DOHH2 (cell line): ENCODE measurements around the gene IQGAP1.

Source experiments
- EZH2phosphoT487 ChIP-seq: fragments of 200-600 bp; sonication (generic); IDR thresholded peaks from 2 replicates; pipeline ENCODE4 v1.6.1; 2017; ENCODE audit warnings: borderline replicate concordance, mild to moderate bottlenecking, antibody characterized with exemption, low read length, moderate library complexity, mixed read lengths
- TF ChIP-seq, protein P1 (sequence below): fragments of 200-600 bp; sonication (generic); IDR thresholded peaks from one replicate; pipeline ENCODE4 v1.5.1; 2014; ENCODE audit warnings: antibody characterized with exemption, mild to moderate bottlenecking, low read depth, low read length; ENCODE audit not compliant: poor library complexity, severe bottlenecking

DNA sequence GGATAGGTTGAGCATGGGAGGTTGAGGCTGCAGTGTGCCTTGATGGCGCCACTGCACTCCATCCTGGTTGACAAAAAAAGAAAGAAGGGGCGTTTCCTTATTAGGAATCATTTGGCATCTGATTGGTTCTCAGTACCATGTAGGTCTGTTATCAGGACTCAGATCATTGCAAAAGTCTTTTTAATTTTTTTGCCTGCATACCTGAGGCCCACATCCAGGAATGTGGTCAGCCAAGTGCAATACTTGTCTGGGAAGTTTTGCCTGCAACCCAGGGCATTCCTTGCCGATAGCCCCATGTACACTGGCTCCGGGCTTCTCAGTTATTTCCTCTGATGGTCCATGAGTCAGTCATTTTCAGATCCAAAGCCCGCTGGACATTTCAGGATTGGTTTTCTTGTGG, 91.6 kb downstream of the IQGAP1 start:
- TF ChIP-seq, protein P1, sequence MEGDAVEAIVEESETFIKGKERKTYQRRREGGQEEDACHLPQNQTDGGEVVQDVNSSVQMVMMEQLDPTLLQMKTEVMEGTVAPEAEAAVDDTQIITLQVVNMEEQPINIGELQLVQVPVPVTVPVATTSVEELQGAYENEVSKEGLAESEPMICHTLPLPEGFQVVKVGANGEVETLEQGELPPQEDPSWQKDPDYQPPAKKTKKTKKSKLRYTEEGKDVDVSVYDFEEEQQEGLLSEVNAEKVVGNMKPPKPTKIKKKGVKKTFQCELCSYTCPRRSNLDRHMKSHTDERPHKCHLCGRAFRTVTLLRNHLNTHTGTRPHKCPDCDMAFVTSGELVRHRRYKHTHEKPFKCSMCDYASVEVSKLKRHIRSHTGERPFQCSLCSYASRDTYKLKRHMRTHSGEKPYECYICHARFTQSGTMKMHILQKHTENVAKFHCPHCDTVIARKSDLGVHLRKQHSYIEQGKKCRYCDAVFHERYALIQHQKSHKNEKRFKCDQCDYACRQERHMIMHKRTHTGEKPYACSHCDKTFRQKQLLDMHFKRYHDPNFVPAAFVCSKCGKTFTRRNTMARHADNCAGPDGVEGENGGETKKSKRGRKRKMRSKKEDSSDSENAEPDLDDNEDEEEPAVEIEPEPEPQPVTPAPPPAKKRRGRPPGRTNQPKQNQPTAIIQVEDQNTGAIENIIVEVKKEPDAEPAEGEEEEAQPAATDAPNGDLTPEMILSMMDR = no peak
- TF ChIP-seq EZH2phosphoT487 = no peak
